Jurkat, Clone E6-1 (cell line): ENCODE results near the gene PRSS21.
A peak's percentile ranks its signal among the peaks of the same experiment; 100 is the strongest.

Experiments
- DNase-seq: peaks from one replicate; pipeline ENCODE4 v3.0.0-alpha.2; 2011; ENCODE audit warnings: low read depth, low spot score
- H3K4me3 ChIP-seq: 2 replicates; pipeline ENCODE4 v1.5.1; 2011; ENCODE audit warnings: mild to moderate bottlenecking, low read length, control low read depth, moderate library complexity

The PRSS21 gene

GRCh38 chr16:2855536-2855935 lies 38.5 kb downstream of the PRSS21 start:
- DNase-seq = no peak
- H3K4me3 ChIP-seq = no peak overlapping the region

DNA sequence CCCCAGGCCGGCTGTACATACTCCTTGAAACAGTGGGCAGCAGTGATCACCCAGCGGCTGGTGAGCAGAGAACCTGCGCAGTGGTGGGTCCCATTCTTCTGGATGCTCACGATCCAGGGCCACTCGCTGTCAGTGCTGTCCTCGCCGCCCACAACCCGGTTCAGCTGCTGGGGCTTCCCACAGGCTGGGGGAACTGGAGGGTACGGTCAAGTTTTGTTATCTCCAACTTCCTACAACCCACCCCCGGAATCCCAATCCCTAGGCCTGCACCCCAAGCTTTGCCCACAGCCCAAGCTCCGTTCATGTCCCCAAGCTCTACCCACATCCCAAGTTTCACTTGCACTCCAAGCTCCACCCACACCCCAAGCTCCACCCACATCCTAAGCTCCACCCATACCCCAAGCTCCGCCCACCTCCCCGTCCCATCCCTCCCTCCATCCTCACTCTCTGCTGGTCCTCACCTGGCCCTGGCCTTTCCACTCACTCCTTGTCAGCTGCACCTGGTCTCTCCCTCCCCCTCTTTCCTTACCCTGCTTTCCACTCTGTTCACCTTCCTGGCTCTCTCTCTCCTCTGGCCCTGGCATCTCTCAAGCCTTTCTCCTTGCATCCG lies 39.1 kb downstream of the PRSS21 start:
- DNase-seq = no peak
- no peak overlapping the region for H3K4me3 ChIP-seq

GRCh38 chr16:2856686-2857450 lies 39.8 kb downstream of the PRSS21 start:
- DNase-seq = no peak
- H3K4me3 ChIP-seq = no peak overlapping the region

DNA sequence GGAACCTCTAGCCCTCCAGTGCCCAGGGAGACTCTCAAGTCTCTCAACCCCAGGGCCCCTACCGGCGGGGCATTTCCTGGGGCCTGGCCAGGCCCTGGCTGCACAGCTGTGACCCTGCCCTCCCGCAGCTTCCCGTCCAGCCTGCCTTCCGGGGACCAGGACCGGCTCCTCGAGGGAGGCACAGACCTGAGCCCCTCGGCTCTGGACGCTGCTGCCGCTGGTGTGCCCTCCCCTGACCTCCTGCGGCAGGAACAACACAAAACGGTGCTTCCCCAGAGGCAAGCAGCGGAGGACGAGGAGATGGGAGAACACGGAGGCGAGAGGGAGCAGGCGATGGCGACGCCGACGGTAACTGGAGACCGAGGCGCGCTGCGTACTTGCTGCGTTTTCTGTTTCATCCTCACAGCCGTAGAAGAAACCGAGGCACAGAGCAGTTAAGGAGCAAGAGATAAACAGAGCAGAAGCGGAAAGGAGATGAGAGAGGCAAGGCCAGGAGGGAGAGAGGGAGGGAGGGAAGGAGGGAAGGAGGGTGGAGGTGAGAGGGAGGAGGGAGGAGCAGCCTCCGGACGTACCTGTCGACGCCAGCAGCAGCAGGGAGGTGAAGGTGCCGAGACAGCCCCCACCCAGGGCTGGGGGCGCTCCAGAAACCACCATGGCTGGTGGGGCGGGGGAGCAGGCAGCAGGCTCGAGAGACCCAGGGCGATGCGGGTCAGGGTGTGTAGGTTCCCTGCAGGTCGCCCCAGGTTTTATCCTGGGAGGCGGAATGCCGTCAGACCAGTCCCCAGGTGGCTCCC lies 40.6 kb downstream of the PRSS21 start, which contains the start of gene PRSS22:
Gene PRSS22 (minus strand): TSS at position 720 of the 794 bp plus-strand sequence. CDS start 66 bp downstream, at position 654.
- no peak for DNase-seq
- no peak within 1 kb of the TSS for H3K4me3 ChIP-seq

DNA sequence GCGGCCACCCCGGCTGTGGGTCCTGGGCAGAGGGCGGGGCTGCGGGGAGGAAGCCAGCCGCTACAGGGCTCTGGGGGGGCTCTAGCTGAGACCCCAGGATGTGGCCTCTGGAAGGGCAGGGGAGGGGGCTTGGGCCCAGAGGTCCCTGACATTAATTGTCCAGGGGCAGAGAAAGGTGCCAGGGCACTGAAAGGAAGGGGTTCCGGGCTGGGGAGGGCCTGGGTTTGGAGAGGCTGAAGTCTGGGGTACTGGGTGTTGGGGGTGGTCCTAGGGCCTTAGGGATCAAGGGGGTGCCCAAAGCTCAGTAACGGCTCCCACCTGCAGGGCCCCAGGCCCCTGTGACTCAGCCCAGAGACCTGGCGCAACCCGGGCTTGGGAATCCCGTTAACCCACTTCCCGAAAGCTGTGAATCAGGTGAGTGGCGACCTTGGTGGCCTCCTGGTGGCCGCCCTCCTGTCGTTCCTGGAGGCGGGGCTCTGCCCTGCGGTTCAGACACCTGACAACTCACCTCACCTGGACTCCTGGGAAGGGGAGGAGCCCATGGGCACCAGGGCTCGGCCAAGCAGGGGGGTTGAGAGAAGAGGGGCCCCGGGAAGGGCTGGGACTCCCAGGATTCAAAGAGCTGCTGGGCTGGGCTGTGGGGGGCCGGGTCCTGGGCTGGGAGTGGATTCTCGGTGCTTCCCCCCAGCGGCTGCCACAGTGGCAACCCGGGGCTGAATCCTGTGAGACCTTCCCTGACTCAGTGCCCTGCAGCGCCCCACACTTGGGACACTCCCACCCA lies 41.4 kb downstream of the PRSS21 start:
- no peak overlapping the region for H3K4me3 ChIP-seq
- no peak for DNase-seq

DNA sequence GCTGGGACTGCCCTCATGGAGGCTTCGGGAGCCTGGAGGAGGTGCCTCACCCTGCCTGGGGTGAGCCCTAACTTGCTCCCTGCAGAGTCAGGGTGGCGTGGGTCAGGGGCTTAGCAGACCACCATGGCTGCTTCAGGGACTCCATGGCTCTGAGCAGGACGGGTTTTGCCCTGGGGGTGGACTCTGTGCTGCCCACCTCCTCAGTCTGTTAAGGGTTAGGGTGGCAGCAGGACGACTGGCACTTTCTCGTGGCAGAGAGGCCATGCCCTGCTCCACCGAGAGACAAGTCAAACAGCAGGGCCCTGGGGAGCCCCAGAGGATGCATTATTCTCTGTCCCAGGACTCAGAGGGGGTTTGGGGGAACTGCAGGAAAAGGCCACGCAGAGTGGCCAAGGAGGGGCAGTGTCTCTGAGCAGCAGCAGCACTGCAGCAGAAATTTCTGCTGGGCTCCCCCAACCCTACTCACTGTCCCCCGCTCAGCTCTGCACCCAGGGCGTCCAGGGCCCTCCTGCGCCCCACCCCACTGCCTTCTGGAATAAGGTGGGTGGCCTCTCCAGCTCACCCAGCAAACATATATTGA lies 42.7 kb downstream of the PRSS21 start:
- DNase-seq = no peak
- no peak overlapping the region for H3K4me3 ChIP-seq

GRCh38 chr16:2860826-2861567 lies 44.0 kb downstream of the PRSS21 start:
- H3K4me3 ChIP-seq = no peak overlapping the region
- DNase-seq = no peak

GRCh38 chr16:2865651-2866050 lies 48.6 kb downstream of the PRSS21 start:
- no peak overlapping the region for H3K4me3 ChIP-seq
- no peak for DNase-seq

DNA sequence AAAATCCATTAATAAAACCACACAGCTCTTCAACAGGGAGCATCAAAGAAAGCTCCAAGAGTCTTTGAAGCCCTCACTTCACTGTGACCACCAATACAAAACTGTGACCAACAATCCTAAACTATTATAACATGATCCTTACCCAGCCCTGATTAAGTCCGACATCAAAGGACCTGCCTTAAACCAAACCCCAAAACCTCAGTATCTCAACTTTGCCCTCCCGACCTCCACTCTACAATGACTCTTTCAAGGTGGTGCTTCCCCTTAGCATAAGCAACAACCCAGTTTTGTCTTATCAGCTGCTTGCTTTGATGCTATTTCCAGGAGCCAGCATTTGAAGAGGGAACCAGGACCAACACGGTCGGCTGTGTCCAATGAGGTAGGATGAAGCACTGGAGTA lies 49.4 kb downstream of the PRSS21 start:
- H3K4me3 ChIP-seq = no peak overlapping the region
- DNase-seq = peak; percentile 16

- H3K4me3 ChIP-seq = peak overlapping the region; percentile 67
Observed at GRCh38 chr16:2867661-2867986, 50.6 kb downstream of the PRSS21 start.

DNA sequence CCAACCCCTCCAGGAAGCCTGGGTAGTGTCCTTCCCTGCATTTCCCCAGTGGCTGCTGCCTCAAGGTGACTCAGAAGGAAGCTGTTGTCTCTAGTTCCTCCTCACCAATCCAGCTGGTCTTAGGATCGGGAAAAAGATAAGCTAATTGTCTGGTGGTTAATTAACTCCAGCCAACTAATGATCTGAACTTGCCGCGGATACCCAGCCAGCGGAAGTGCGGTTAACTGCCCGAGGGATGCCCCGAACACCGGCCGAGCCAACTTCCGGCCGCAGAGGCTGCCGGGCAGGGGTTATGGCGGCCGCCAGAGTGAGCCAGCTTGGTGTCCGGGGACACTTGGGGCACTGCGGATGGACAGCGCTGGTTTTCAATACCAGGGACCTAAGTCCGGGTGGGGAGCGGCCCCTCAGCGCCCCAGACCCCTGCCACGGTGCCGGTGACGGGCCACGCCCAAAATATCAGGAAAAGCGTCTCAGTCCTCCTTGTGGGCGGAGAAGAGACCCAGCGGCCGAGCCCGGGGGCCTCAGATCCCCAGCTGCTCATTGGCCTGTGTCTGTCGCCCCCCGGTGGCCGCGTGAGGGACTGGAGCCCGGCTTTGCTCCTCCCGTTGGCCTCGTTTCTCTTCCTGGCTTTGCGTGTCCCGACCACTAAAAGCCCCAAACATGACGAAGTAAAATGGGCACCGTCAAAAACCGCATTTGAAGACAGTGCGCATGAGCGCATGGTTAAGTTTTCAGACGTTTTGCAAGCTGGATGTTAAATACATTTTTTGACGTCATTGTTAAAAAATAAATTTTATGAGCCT lies 51.2 kb downstream of the PRSS21 start:
- peak overlapping the region; percentile 67 for H3K4me3 ChIP-seq
- peak; percentile 90 for DNase-seq

More at GRCh38 chr16:2867661-2867986, 50.6 kb downstream of the PRSS21 start:
- DNase-seq = no peak
